Colonic mucosa (tissue), 4 donors: ENCODE data around the gene ATXN7L1. TPM values are rescaled to one million over a fixed set of nuclear protein-coding genes. Genes with fewer than 3 reads are reported as not detected.
A peak's percentile ranks its signal among the peaks of the same experiment; 100 is the strongest.

ENCODE experiments used
- DNase-seq: peaks from one replicate; pipeline ENCODE4 v3.0.0-alpha.2; 2020
- H3K27ac ChIP-seq: fragments of 200-600 bp; one replicate; pipeline ENCODE4 v1.8.0; 2021
- H3K27me3 ChIP-seq: fragments of 200-600 bp; one replicate; pipeline ENCODE4 v1.8.0; 2021
- H3K36me3 ChIP-seq: fragments of 200-600 bp; one replicate; pipeline ENCODE4 v1.8.0; 2021
- H3K4me1 ChIP-seq: fragments of 200-600 bp; one replicate; pipeline ENCODE4 v1.8.0; 2021; ENCODE audit warnings: mild to moderate bottlenecking
- H3K4me3 ChIP-seq: fragments of 200-600 bp; one replicate; pipeline ENCODE4 v1.8.0; 2021
- H3K9ac ChIP-seq, 2 donors: one replicate each; pipeline ENCODE4 v1.7.0; 2013; ENCODE audit warnings: control low read depth in 2 of 2, low read depth in 2 of 2, low read length in 2 of 2
- H3K9me3 ChIP-seq: fragments of 200-600 bp; one replicate; pipeline ENCODE4 v1.8.0; 2021
- intact Hi-C: fragments of 100-400 bp; cut with DNase I; formaldehyde crosslinking; loops from one replicate; pipeline ENCODE4 v1.14.1; 2022
- total RNA-seq, 2 donors: library from RNA; stranded (reverse); fragmentation: NEBNext Ultra II Directional in 1 of 2; extraction: Animal tissue kit (Norgen Biotek cat#: 25700) in 1 of 2; gene quantifications; one replicate each; pipeline ENCODE4 v1.2.1, GENCODE V29; 2021
- TF ChIP-seq, protein P1 (sequence below): fragments of 200-600 bp; IDR thresholded peaks from one replicate; pipeline ENCODE4 v1.8.0; 2022; ENCODE audit warnings: antibody characterized with exemption, mild to moderate bottlenecking
- donor health status: healthy.
- donor health status: DM: no; HTN: no; CAD: no.
- donor health status: DM: no; HTN: no; CAD: no.

Gene ATXN7L1
- total RNA-seq, 2 donors from 2014 or later: 13.0 to 15.1 TPM

DNA sequence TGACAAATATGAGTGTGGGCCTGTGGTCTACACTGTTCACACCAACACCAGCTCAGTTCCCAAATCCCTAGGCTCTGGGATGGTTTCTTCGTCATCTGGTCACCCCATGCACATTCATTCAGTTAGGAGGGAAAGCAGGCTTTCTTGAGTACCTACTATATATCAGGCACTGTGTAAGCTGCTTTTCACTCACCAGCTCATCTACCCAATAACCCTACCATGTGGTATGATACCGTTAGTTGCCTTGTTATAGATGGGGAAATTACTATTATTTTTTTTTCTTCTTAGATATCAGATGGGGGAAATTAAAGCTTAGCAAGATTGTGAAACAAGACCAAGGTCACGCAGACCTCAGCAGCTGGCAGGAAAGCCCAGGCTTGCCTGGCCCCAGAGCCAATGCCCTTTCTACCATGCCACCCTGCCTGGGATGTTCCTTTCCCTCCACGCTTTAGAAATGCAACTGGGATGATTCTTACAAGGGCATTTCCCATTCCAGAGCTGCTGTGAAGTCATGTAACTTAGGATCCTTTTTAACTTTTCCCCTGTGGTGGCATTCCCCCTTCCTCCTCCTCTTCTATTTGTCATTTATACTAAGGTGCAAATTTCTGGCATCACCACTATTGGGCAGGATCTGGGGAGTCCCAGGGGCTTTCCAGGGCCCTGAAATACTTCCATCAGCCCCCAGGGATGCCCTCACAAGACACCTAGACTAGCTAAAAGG, 202.0 kb downstream of the ATXN7L1 start:
- DNase-seq: no peak
- intact Hi-C loops: no loop called here
- H3K27ac ChIP-seq: no peak overlapping the region

DNA sequence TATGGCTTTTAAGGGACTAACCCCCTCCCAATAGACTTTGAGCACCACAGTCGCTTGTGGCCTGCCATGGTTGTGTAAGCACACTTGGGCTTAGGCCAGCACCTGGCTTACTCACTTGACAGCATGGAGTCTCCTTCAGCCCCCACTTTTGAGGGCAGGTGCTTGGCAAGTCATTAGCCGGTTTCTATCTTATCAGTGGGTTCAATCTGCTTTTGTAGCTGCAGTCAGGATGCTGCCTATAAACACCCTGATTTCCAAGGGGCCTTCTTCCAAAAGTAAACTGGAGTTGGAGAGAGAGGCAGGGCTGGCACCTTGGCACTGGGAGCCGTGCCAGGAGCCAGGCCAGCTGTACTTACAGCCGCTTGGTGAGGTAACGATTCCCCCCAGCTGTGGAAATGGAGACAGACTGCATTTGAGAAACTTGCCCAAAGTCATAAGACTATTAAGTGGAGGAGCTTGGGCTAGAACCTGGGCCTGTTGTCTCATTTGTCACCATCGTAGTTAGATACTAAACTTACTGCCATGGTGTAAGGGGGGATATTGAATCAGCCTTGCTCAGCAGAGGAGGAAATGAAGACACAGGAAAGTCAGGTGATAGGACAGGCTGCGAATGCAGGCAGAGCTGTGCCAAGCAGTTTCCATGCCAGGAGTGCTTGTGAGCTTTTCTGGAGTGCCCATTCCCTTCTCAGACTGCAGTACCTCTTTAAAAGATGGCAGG, 202.9 kb downstream of the ATXN7L1 start:
- H3K9ac ChIP-seq: no peak overlapping the region
- TF ChIP-seq, protein P1, sequence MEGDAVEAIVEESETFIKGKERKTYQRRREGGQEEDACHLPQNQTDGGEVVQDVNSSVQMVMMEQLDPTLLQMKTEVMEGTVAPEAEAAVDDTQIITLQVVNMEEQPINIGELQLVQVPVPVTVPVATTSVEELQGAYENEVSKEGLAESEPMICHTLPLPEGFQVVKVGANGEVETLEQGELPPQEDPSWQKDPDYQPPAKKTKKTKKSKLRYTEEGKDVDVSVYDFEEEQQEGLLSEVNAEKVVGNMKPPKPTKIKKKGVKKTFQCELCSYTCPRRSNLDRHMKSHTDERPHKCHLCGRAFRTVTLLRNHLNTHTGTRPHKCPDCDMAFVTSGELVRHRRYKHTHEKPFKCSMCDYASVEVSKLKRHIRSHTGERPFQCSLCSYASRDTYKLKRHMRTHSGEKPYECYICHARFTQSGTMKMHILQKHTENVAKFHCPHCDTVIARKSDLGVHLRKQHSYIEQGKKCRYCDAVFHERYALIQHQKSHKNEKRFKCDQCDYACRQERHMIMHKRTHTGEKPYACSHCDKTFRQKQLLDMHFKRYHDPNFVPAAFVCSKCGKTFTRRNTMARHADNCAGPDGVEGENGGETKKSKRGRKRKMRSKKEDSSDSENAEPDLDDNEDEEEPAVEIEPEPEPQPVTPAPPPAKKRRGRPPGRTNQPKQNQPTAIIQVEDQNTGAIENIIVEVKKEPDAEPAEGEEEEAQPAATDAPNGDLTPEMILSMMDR: no peak
- intact Hi-C loops: no loop called here
- no peaks in the 10 kb centered on the region for H3K36me3 ChIP-seq
- H3K27ac ChIP-seq: no peak overlapping the region
- no peaks in the 10 kb centered on the region for H3K27me3 ChIP-seq
- peak; percentile 41 for DNase-seq
- H3K4me1 ChIP-seq: peaks cover 19% of the 10 kb centered on the region
- no peaks in the 10 kb centered on the region for H3K9me3 ChIP-seq
- H3K4me3 ChIP-seq: no peak overlapping the region

More for the DNA sequence above, 202.0 kb downstream of the ATXN7L1 start:
- Histone ChIP-seq H3K36me3 (no peaks in the 10 kb centered on the region), H3K9me3 (no peaks in the 10 kb centered on the region), H3K9ac (no peak overlapping the region), H3K4me3 (no peak overlapping the region), H3K27me3 (no peaks in the 10 kb centered on the region), H3K4me1 (peaks cover 24% of the 10 kb centered on the region)
- TF ChIP-seq, protein P1: no peak

DNA sequence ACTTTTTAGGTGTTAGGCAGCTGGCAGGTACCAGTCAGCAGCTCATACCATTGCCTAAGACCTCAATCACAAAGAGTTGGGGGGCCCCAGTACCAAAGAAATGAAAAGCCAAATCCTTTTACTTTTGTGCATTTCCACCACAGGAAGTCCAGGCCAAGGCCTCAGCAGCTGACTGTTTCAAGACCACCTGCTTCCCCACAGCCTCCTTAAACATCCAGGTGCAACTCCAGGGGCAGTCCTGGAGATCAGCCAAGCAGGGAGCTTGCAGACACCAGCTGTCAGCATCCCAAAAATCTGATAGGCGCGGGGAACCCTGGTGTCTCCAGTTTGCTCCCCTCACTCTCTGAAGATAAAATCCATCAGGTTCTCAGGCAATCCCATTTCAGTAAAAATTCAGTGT, 203.6 kb downstream of the ATXN7L1 start:
- H3K27ac ChIP-seq: no peak overlapping the region
- H3K9me3 ChIP-seq: no peaks in the 10 kb centered on the region
- H3K4me3 ChIP-seq: no peak overlapping the region
- no peaks in the 10 kb centered on the region for H3K27me3 ChIP-seq
- H3K9ac ChIP-seq: peak overlapping the region in 1 of 2 donors; percentile 24
- no peak for DNase-seq
- H3K36me3 ChIP-seq: no peaks in the 10 kb centered on the region
- TF ChIP-seq, protein P1: no peak
- peaks cover 12% of the 10 kb centered on the region for H3K4me1 ChIP-seq
- intact Hi-C loops: no loop called here

- H3K4me3 ChIP-seq: no peak overlapping the region
- H3K27ac ChIP-seq: no peak overlapping the region
- intact Hi-C loops: no loop called here
- no peaks in the 10 kb centered on the region for H3K36me3 ChIP-seq
- no peaks in the 10 kb centered on the region for H3K4me1 ChIP-seq
- H3K9ac ChIP-seq: no peak overlapping the region
- no peaks in the 10 kb centered on the region for H3K9me3 ChIP-seq
- DNase-seq: no peak
- TF ChIP-seq, protein P1: no peak
- no peaks in the 10 kb centered on the region for H3K27me3 ChIP-seq
Measured at GRCh38 chr7:105666324-105666723, 210.1 kb downstream of the ATXN7L1 start.

DNA sequence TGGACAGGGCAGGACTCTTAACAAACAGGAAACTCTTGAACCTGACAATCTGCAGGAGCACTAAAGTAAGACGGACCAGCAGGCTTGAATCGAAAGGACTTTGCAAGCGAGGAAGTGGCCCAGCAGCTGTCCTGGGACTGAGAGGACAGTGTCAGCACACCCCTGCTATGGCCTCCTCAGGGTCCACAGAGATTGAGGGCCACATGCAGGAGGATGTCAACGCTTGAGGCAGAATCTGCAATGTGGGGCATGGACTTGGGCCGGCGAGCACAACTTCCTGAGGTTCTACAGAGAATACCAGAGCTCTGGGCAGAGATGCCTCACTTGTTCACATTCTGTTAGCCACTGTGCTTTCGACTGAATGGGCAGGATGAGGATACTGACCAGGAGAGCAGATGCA, 210.7 kb downstream of the ATXN7L1 start:
- H3K36me3 ChIP-seq: no peaks in the 10 kb centered on the region
- no peaks in the 10 kb centered on the region for H3K27me3 ChIP-seq
- H3K9ac ChIP-seq: no peak overlapping the region
- no peak for DNase-seq
- no peak overlapping the region for H3K27ac ChIP-seq
- H3K4me3 ChIP-seq: no peak overlapping the region
- no peaks in the 10 kb centered on the region for H3K4me1 ChIP-seq
- intact Hi-C loops: no loop called here
- TF ChIP-seq, protein P1: no peak
- no peaks in the 10 kb centered on the region for H3K9me3 ChIP-seq
